ENCODE measurements around the gene NUBP2.

The NUBP2 gene

GRCh38 chr16:1762196-1762878 is 20.4 kb upstream of the NUBP2 start:
- Mint-ChIP-seq H3K4me1 (peaks cover 6% of the 10 kb centered on the region), H3K9me3 (no peaks in the 10 kb centered on the region), H3K36me3 (ENCODE audit: low read depth) (peaks cover 7% of the 10 kb centered on the region), H3K4me3 (no peak overlapping the region), H3K27ac (no peak overlapping the region), H3K27me3 (ENCODE audit: low read depth, poor library complexity) (peaks cover 4% of the 10 kb centered on the region)
- TF ChIP-seq, protein P1, sequence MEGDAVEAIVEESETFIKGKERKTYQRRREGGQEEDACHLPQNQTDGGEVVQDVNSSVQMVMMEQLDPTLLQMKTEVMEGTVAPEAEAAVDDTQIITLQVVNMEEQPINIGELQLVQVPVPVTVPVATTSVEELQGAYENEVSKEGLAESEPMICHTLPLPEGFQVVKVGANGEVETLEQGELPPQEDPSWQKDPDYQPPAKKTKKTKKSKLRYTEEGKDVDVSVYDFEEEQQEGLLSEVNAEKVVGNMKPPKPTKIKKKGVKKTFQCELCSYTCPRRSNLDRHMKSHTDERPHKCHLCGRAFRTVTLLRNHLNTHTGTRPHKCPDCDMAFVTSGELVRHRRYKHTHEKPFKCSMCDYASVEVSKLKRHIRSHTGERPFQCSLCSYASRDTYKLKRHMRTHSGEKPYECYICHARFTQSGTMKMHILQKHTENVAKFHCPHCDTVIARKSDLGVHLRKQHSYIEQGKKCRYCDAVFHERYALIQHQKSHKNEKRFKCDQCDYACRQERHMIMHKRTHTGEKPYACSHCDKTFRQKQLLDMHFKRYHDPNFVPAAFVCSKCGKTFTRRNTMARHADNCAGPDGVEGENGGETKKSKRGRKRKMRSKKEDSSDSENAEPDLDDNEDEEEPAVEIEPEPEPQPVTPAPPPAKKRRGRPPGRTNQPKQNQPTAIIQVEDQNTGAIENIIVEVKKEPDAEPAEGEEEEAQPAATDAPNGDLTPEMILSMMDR (IDR thresholded peaks at IDR 0.05), result no peak
- DNase-seq, result no peak

DNA sequence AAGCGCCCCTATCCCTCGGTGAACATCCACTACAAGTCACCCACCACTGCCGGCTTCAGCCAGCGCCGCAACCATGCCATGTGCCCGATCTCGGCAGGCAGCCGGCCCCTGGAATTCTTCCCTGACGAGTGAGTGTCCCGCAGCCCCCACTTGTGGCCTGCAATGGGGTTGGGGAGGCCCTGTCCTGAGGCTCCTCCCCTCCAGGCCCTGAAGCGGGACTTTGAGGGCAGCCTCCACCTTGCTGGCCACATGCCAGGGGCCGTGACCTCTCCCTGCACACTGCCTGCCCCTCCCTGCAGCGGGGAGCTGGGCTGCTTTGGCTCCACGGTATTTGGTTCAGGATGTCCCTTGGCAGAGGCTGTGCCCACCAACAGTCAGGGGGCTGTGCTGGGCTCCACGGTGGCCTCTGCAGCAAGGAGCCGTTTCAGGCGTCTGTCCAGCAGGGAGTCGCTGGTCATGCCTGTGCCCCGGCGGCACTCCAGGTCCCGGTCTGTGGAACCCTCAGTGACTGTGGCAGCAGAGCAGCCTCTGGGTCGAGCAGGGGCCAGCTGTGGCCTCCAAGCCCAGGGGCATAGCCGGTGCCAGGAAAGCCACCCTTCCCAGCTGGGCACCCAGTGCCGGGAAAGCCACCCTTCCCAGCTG is 19.8 kb upstream of the NUBP2 start:
- no peaks in the 10 kb centered on the region for H3K9me3 Mint-ChIP-seq
- H3K36me3 Mint-ChIP-seq (ENCODE audit: low read depth), result peaks cover 7% of the 10 kb centered on the region
- no peak overlapping the region for H3K27ac Mint-ChIP-seq
- no peak for DNase-seq
- TF ChIP-seq, protein P1 (IDR thresholded peaks at IDR 0.05), result no peak
- peaks cover 4% of the 10 kb centered on the region for H3K27me3 Mint-ChIP-seq (ENCODE audit: low read depth, poor library complexity)
- peaks cover 6% of the 10 kb centered on the region for H3K4me1 Mint-ChIP-seq
- no peak overlapping the region for H3K4me3 Mint-ChIP-seq

- DNase-seq, result peak; percentile 79
- H3K27ac Mint-ChIP-seq, result no peak overlapping the region
- H3K36me3 Mint-ChIP-seq (ENCODE audit: low read depth), result peaks cover 7% of the 10 kb centered on the region
- TF ChIP-seq, protein P1 (IDR thresholded peaks at IDR 0.05), result peak; percentile 59
- H3K9me3 Mint-ChIP-seq, result no peaks in the 10 kb centered on the region
- peaks cover 4% of the 10 kb centered on the region for H3K27me3 Mint-ChIP-seq (ENCODE audit: low read depth, poor library complexity)
- H3K4me1 Mint-ChIP-seq, result peaks cover 6% of the 10 kb centered on the region
- H3K4me3 Mint-ChIP-seq, result no peak overlapping the region
These were observed 18.9 kb upstream of the NUBP2 start for GRCh38 chr16:1763521-1764511.

- Mint-ChIP-seq H3K36me3 (ENCODE audit: low read depth) (peaks cover 7% of the 10 kb centered on the region), H3K27me3 (ENCODE audit: low read depth, poor library complexity) (peaks cover 4% of the 10 kb centered on the region), H3K4me3 (no peak overlapping the region), H3K9me3 (no peaks in the 10 kb centered on the region), H3K27ac (no peak overlapping the region), H3K4me1 (peaks cover 6% of the 10 kb centered on the region)
- no peak for DNase-seq
- TF ChIP-seq, protein P1 (IDR thresholded peaks at IDR 0.05), result no peak
These were observed 17.8 kb upstream of the NUBP2 start for GRCh38 chr16:1764971-1765370.

- Mint-ChIP-seq H3K27me3 (ENCODE audit: low read depth, poor library complexity) (peaks cover 4% of the 10 kb centered on the region), H3K4me3 (no peak overlapping the region), H3K4me1 (peaks cover 6% of the 10 kb centered on the region), H3K27ac (no peak overlapping the region), H3K9me3 (no peaks in the 10 kb centered on the region), H3K36me3 (ENCODE audit: low read depth) (peaks cover 7% of the 10 kb centered on the region)
- TF ChIP-seq, protein P1 (IDR thresholded peaks at IDR 0.05), result no peak
- DNase-seq, result no peak
These were observed 16.9 kb upstream of the NUBP2 start for GRCh38 chr16:1765826-1766225.
